Mesenchymal stem cell (in vitro differentiated cells and primary cell): ENCODE data around the gene THADA.

Source experiments
- DNase-seq: peaks from one replicate; pipeline ENCODE4 v3.0.0-alpha.2; 2013
- H2AFZ ChIP-seq: one replicate; pipeline ENCODE4 v1.6.1; 2013; ENCODE audit warnings: low read depth, mild to moderate bottlenecking, control low read depth, inconsistent platforms, low read length, moderate library complexity
- H2AK5ac ChIP-seq: 2 replicates; pipeline ENCODE4 v1.6.1; 2013; ENCODE audit warnings: low read length, moderate library complexity, mild to moderate bottlenecking, inconsistent platforms; ENCODE audit not compliant: severe bottlenecking
- H2BK120ac ChIP-seq: one replicate; pipeline ENCODE4 v1.6.1; 2013; ENCODE audit warnings: low read depth, mild to moderate bottlenecking, inconsistent platforms, low read length, moderate library complexity
- H2BK12ac ChIP-seq, 2 experiments: one replicate each; pipeline ENCODE4 v1.6.1; 2013; ENCODE audit warnings: inconsistent platforms in 2 of 2, low read length in 2 of 2, mild to moderate bottlenecking in 2 of 2, moderate library complexity in 2 of 2, control low read depth in 1 of 2
- H2BK15ac ChIP-seq: one replicate; pipeline ENCODE4 v1.6.1; 2013; ENCODE audit warnings: mild to moderate bottlenecking, low read depth, inconsistent platforms; ENCODE audit not compliant: poor library complexity, severe bottlenecking
- H2BK5ac ChIP-seq: 2 replicates; pipeline ENCODE4 v1.6.1; 2013; ENCODE audit warnings: low read depth, mild to moderate bottlenecking, low read length, control low read depth, inconsistent platforms; ENCODE audit not compliant: poor library complexity, severe bottlenecking
- H3K14ac ChIP-seq, 2 experiments: one replicate each; pipeline ENCODE4 v1.6.1; 2013; ENCODE audit warnings: inconsistent platforms in 2 of 2, low read length in 2 of 2, control low read depth in 1 of 2, mild to moderate bottlenecking in 1 of 2, moderate library complexity in 1 of 2
- H3K18ac ChIP-seq, 2 experiments: one replicate each; pipeline ENCODE4 v1.6.1; 2013; ENCODE audit warnings: inconsistent platforms in 2 of 2, low read length in 2 of 2, control low read depth in 1 of 2, low read depth in 1 of 2, mild to moderate bottlenecking in 1 of 2
- H3K23ac ChIP-seq, 2 experiments: one replicate each; pipeline ENCODE4 v1.6.1; 2013; ENCODE audit warnings: inconsistent platforms in 2 of 2, low read length in 2 of 2, mild to moderate bottlenecking in 2 of 2, moderate library complexity in 2 of 2, control low read depth in 1 of 2
- H3K27ac ChIP-seq: 2 replicates; pipeline ENCODE4 v1.5.1; 2013; ENCODE audit warnings: mild to moderate bottlenecking, moderate library complexity, low read length, control low read depth, inconsistent platforms; ENCODE audit not compliant: poor library complexity, severe bottlenecking
- H3K27me3 ChIP-seq, 2 experiments: 2 replicates each; pipeline versions ENCODE4 v1.6.1 to v1.7.0; 2013; ENCODE audit warnings: low read length in 2 of 2, mild to moderate bottlenecking in 2 of 2, moderate library complexity in 2 of 2, control low read depth in 1 of 2, inconsistent platforms in 1 of 2; ENCODE audit not compliant: control insufficient read depth in 1 of 2, insufficient read depth in 1 of 2
- H3K36me3 ChIP-seq, 2 experiments: 2 replicates each; pipeline versions ENCODE4 v1.6.1 to v1.7.0; 2013; ENCODE audit warnings: low read length in 2 of 2, control low read depth in 1 of 2, inconsistent platforms in 1 of 2, low read depth in 1 of 2, mild to moderate bottlenecking in 1 of 2; ENCODE audit not compliant: insufficient read depth in 2 of 2, control insufficient read depth in 1 of 2
- H3K4ac ChIP-seq, 2 experiments: one replicate each; pipeline ENCODE4 v1.6.1; 2013; ENCODE audit warnings: inconsistent platforms in 2 of 2, low read length in 2 of 2, mild to moderate bottlenecking in 2 of 2, moderate library complexity in 2 of 2, control low read depth in 1 of 2, low read depth in 1 of 2
- H3K4me1 ChIP-seq: 2 replicates; pipeline ENCODE4 v1.6.1; 2013; ENCODE audit warnings: low read depth, low read length, control low read depth; ENCODE audit not compliant: control insufficient read depth, insufficient read depth
- H3K4me2 ChIP-seq: 2 replicates; pipeline ENCODE4 v1.6.1; 2013; ENCODE audit warnings: low read length, mild to moderate bottlenecking, inconsistent platforms; ENCODE audit not compliant: poor library complexity, severe bottlenecking
- H3K4me3 ChIP-seq, 2 experiments: 2 replicates each; pipeline versions ENCODE4 v1.5.1 to v1.7.0; 2013; ENCODE audit warnings: low read length in 2 of 2, mild to moderate bottlenecking in 2 of 2, control low read depth in 1 of 2, low read depth in 1 of 2; ENCODE audit not compliant: insufficient read depth in 1 of 2
- H3K79me1 ChIP-seq: replicated peaks from 2 replicates; pipeline ENCODE4 v1.6.1; 2013; ENCODE audit warnings: mild to moderate bottlenecking, control low read depth, low read length, inconsistent platforms; ENCODE audit not compliant: poor library complexity, severe bottlenecking
- H3K9ac ChIP-seq: 2 replicates; pipeline ENCODE4 v1.7.0; 2013; ENCODE audit warnings: mild to moderate bottlenecking, low read length, moderate library complexity
- H3K9me3 ChIP-seq: 2 replicates; pipeline ENCODE4 v1.7.0; 2013; ENCODE audit warnings: mild to moderate bottlenecking, low read length; ENCODE audit not compliant: control insufficient read depth
- H4K8ac ChIP-seq: one replicate; pipeline ENCODE4 v1.6.1; 2013; ENCODE audit warnings: inconsistent platforms, mild to moderate bottlenecking, low read length, moderate library complexity
- H4K91ac ChIP-seq: one replicate; pipeline ENCODE4 v1.6.1; 2013; ENCODE audit warnings: mild to moderate bottlenecking, low read length, inconsistent platforms
- WGBS: methylation state at CpG from one replicate; pipeline ENCODE4 v1.1.7; 2013; ENCODE audit warnings: mixed read lengths; 5-methylcytosine and 5-hydroxymethylcytosine counted together

THADA gene

DNA sequence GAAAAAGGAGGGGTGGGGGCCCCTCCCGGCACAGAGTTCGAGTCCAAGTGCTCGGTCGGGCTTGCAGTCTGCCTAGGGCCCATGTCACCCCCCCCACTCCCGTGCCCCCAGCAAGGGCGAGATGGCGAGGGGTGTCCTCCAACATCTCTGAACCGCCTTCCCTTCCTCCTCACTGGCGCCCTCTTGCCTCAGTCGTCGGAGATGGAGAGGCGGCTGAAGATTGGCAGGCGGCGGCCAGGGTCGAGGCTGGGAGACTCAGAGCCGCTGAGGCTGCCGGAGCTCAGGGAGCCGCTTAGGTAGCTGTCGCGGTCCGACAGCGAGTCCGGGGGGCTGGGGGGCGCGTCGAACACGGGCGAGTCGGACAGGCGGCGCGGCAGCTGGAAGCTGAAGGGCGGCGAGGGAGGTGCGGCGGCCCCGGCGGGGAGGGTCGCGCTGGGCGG lies 371.7 kb downstream of the THADA start:
- Histone ChIP-seq H2AFZ (no peak overlapping the region), H4K91ac (peak overlapping the region; percentile 48), H3K4me2 (peak overlapping the region; percentile 48), H3K79me1 (peaks cover 3% of the 10 kb centered on the region), H3K4me1 (peaks cover 22% of the 10 kb centered on the region), H3K27ac (peak overlapping the region; percentile 84), H3K4me3 (peak overlapping the region; percentile 85 to 87), H3K9ac (peak overlapping the region; percentile 100), H4K8ac (peak overlapping the region; percentile 0), H2BK120ac (no peak overlapping the region), H2BK5ac (peak overlapping the region; percentile 1), H2BK15ac (no peak overlapping the region), H2AK5ac (no peak overlapping the region), H3K23ac (peak overlapping the region; percentile 1 to 83), H3K9me3 (no peaks in the 10 kb centered on the region), H3K36me3 (peaks cover 16 to 23% of the 10 kb centered on the region in 2 experiments), H2BK12ac (peak overlapping the region in 1 of 2 experiments; percentile 66), H3K14ac (peak overlapping the region in 1 of 2 experiments; percentile 98), H3K4ac (peak overlapping the region; percentile 34 to 49), H3K27me3 (no peaks in the 10 kb centered on the region), H3K18ac (peak overlapping the region; percentile 96 to 98)
- DNase-seq, result peak; percentile 85
- WGBS, result under 1% methylated on average over 38 of the region's 41 CpGs

DNA sequence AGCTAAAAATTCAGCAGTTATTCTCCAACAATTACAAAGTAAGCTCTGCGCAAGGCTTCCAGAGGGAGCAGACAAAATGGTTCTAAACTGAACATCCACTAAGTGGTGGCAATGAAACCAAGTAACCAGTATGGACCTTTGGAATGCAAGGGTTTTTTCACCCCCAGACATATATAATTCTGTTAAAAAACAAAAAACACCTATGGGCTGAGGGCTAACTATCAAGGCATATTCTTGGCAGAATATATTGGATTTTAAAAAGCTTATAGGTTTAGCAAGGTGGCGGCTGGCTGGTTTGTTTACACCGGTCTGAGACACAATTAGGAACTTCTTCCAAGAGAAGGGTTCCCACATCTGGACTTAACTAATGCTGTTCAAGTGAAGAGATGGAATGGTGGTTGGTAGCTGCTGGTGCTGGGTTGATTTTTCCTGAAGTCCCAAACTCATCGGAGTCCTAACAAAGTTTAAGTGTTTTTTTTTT lies 372.3 kb downstream of the THADA start:
- no peak overlapping the region for H3K4ac ChIP-seq
- peak; percentile 58 for DNase-seq
- H3K9ac ChIP-seq, result peak overlapping the region; percentile 100
- no peak overlapping the region for H4K8ac ChIP-seq
- no peaks in the 10 kb centered on the region for H3K27me3 ChIP-seq
- no peak overlapping the region for H3K23ac ChIP-seq
- H2BK5ac ChIP-seq, result no peak overlapping the region
- H3K4me2 ChIP-seq, result peak overlapping the region; percentile 47
- peak overlapping the region; percentile 84 for H3K27ac ChIP-seq
- no peak overlapping the region for H3K14ac ChIP-seq
- peaks cover 5% of the 10 kb centered on the region for H3K79me1 ChIP-seq
- no peaks in the 10 kb centered on the region for H3K9me3 ChIP-seq
- H2BK15ac ChIP-seq, result no peak overlapping the region
- no peak overlapping the region for H2AK5ac ChIP-seq
- 14% methylated on average over 3 of the region's 4 CpGs for WGBS
- H3K36me3 ChIP-seq, result peaks cover 16 to 23% of the 10 kb centered on the region in 2 experiments
- H4K91ac ChIP-seq, result no peak overlapping the region
- H2BK120ac ChIP-seq, result no peak overlapping the region
- H3K4me3 ChIP-seq, result peak overlapping the region; percentile 14 to 85
- H2AFZ ChIP-seq, result no peak overlapping the region
- H3K4me1 ChIP-seq, result peaks cover 26% of the 10 kb centered on the region
- H3K18ac ChIP-seq, result peak overlapping the region in 1 of 2 experiments; percentile 70
- no peak overlapping the region for H2BK12ac ChIP-seq

DNA sequence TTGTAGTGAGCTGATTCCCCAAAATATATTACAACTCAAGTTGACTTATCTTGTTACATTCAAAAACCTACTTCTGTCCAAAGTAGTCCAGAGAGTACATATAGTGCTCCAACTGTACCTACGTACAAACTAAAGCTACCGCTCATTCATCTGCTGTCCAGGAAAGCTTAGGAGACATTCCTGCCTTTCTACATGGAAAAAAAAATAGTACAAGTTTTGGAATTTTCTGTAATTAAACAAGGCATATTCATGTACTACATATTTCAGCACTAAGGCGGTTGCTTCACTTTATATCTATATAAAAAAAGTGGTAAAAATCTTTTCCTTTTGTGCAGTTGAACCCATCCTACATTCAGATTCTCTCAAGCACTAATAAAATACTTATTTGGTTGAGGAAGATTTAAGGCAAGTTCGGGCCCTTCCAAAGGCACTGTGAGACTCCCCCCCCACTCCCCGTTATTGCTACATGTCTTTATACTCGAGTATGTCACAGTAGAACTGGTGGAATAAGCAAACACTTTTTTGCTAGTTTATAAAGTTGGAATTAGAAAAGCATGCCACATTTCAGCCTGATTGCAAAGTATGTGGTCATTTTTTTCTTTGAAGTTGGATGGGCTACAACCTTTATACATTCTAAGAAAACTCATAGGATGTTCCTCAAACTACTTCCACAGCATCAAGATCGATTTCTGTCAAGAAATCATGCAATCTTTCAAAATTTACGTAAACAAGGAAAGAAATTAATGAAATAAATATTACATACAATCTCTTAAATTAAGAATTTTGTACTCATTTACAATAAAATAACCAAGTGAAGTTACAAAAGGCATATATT lies 373.1 kb downstream of the THADA start:
- Histone ChIP-seq H3K4me1 (peaks cover 24% of the 10 kb centered on the region), H2BK120ac (no peak overlapping the region), H2AK5ac (no peak overlapping the region), H3K4me2 (peak overlapping the region; percentile 82), H3K9me3 (no peaks in the 10 kb centered on the region), H3K27ac (peak overlapping the region; percentile 100), H3K4me3 (peak overlapping the region in 1 of 2 experiments; percentile 85), H3K14ac (no peak overlapping the region), H4K91ac (no peak overlapping the region), H3K36me3 (peaks cover 16 to 23% of the 10 kb centered on the region in 2 experiments), H3K4ac (peak overlapping the region in 1 of 2 experiments; percentile 28), H3K18ac (peak overlapping the region in 1 of 2 experiments; percentile 42), H3K9ac (peak overlapping the region; percentile 100), H2BK15ac (no peak overlapping the region), H3K27me3 (no peaks in the 10 kb centered on the region), H3K79me1 (peaks cover 3% of the 10 kb centered on the region), H2BK12ac (no peak overlapping the region), H2AFZ (no peak overlapping the region), H2BK5ac (no peak overlapping the region), H3K23ac (no peak overlapping the region), H4K8ac (no peak overlapping the region)
- WGBS, result 0% methylated on average over 3 of the region's 8 CpGs
- DNase-seq, result peak; percentile 56
